Measurements from ENCODE around the gene BCCIP.
A peak's percentile ranks its signal among the peaks of the same experiment; 100 is the strongest.

The BCCIP gene

DNA sequence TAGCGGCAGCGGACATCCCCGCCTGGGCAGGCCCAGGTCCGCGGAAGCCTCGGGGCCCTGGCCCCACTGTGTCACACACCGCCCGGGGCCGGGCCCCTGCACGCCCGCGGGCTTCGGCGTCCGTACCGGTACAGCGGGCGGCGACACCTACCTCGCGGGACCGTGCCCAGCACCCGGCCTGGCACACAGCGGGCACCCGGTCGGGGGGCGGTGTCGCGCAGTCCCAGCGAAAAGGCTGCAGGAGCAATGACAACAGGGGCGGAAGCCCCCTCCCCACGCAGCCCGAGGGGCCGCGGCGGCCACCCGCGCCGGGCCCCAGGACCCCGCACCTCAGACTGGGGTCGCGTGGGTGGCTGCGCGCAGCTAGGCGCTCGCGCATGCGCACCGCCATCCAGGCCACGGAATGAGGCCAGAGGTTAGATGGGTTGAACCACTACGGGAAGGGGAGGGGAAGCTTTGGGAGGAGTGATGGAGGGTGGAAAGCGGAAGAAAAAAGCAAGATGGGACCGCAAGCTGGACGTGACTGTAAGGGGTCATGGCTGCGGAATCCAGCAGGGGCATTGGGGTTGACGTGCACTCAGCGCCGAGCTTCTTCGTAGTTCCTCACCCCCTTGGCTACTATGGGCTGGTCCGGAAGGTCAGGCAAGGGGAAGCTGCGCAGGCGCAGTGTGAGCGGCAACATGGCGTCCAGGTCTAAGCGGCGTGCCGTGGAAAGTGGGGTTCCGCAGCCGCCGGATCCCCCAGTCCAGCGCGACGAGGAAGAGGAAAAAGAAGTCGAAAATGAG, at the start of gene BCCIP, which contains the start of gene UROS:
BCCIP (plus strand) TSS at position 669 of the 785 bp plus-strand sequence; CDS start at position 681, 12 bp downstream.
UROS (minus strand) TSS at position 381 of the 785 bp plus-strand sequence. CDS start 6,759 bp downstream, outside the sequence.
- peak; percentile 69 for DNase-seq

DNA sequence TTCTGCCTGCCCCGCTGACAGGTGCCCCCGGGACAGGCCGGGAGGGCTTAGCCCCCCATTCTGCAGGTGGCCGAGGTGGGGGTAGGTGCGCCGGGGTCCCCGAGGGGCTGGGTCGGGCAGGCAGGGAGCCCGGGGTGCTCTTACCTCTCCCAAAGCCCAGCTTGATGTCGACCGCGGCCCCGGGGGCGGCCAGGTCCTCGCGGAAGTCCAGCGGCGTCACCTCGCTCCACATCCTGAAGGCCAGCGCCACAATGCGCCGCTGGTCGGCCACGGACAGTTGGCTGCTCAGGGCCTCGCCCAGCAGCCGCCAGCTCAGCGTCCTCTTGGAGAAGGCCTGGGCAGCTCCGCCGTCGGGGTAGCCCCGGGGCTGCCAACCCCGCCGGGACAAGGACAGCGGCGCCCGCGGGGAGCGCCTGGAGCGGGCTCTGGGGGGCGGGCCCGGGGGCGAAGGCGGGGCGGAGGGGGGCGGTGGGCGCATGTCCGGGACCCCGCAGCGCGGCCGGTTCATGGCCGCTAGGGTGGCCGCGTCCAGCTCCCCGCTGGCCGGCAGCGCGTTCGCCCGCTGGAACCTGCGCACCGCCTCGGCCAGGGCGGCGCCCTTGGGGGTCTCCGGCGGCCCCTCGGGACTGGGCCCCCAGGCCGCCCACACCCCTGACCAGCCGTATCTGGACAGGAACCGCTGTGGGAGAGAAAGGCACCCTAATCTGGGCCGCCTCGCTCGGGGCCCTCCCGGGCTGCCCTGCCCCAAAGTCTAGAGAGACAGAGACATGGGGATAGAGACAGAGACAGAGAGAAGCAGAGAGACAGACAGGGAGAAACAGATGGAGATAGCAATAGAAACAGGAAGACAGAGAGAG, 49.4 kb upstream of the BCCIP start:
- DNase-seq: no peak

DNA sequence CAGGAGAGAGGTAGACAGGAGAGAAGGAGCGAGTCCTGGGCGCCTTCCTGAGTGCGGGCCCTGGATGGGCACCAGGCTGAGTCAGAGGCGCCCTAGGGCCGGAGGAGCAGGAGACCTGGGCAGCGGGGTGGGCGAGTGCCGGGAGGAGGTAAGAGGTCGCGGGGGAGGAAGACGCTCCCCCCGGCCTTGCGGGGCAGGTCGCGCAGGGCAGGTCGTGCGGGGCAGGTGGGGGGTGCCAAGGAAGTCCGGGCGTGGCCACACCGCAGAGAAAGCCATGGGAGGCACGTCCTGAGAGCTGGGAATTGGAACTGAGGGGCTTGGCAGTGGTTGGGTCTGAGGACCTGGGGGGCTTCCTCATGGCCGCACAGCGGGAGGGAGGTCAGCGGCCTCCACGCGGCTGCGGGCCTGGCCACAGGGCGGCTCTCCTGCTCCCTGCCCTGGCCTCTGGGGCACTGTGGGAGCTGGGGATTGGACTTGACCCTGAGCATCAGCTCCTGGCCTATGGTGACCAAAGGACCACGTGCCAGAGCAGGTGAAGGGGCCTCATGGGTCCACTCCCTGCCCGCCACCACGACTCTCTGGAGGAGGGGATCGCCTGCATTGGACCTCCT, 48.7 kb upstream of the BCCIP start:
- no peak for DNase-seq

DNA sequence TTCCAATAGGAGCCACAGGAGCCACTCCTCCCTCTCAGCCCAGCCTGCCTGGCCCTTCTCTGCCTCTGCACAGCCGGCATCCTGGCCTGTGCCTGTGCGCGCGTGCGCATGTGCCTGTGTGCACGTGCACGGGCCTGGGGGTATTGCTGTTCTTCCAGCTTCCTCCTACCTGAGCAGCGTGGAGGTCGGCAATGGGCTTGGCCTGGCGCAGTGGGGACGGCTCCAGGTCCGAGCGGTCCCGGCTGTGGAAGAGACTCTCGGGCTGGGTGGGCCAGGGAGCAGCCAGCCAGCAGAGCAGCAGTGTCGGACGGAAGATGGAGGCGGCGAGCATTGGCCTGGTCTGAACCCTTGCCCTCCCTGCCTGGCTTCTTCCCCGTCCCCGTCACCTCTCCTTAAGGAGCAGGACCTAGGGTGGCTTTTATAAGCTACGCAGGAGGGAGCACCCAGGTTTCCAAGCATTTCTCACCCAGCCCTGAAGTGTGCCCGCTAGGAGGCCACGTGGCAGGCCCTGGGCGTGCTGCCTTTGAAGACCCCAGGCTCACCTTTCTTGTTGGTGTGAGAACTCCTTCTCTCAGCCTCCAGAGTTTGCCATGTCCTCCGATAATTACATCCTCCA, 47.7 kb upstream of the BCCIP start, which contains the start of gene MMP21:
MMP21 (minus strand) TSS at position 331 of the 616 bp plus-strand sequence; CDS start at position 331, 0 bp downstream.
- DNase-seq: no peak

DNA sequence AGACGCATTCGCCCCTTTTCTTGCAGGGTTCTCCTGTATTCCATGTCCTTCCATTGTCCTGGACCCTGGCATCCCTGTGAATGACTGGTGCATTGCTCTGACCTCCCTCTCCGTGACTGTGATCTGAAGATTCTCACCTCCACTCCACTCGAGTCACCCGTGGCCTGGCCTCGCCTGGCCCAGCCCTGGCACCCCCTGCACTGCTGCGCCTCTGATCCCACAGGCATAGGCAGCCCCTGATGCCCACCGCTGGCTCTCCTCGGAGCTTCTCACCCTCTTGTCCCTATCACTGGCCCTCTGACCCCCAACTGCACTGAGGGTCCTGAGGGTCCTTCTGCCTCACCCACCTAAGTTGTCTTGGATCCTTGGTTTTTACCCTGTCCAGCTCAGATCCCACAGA, 45.5 kb upstream of the BCCIP start:
- DNase-seq: no peak

DNA sequence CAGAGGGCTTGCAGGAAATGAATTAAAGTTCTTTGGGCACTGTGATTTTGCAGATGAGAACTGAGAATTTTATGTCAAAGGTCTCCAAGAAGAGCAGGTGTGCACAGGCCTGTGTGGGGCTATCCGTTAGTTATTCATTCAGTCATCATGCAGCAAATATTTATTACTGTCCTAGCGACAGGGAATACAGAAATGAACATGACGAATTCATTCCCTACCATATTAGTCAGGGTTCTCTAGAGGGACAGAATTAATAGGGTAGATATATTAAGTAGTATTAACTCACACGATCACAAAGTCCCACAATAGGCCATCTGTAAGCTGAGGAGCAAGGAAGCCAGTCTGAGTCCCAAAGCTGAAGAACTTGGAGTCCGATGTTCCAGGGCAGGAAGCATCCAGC, 44.8 kb upstream of the BCCIP start:
- DNase-seq: no peak

DNA sequence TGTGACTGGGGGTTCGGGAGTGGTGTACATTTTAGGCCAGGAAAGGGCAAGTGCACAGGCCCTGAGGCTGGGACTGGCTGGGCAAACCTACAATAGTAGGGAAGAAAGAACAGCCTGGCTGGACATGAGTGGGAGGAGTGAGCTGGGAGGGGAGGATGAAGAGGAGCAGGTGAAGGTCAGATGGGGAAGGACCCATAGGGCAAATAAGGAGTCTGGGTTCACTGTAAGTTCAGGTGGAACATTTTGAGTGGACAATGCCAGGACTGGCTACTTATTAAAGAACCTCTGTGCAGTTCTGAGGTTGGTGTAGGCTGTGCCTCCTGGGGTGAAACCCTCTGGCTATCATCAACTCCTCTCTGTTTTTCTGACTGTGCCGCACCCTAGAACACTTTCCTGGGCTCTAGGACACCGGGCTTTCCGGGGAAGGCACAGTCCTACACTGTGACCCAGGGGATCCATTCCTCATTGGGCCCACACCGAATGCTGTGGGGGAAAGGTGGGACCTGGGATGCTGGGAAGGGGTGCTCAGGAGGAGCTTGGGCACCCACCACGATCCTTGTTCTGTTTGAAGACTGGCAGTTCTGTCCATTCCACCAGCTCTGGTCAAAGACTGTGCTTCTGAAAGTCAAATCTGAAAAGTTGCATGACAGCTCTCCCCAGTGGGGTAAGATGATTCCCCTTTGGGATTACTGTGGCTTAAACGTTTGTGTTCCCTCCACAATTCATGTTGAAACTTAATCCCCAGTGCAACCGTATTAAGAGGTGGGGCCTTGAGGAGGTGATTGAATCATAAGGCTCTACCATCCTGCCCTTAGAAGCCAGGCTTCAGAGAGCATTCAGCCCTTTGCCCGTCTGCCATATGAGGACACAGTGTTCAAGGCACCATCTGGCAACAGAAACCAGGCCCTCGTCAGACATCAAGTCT, 43.7 kb upstream of the BCCIP start:
- peak; percentile 30 for DNase-seq

DNA sequence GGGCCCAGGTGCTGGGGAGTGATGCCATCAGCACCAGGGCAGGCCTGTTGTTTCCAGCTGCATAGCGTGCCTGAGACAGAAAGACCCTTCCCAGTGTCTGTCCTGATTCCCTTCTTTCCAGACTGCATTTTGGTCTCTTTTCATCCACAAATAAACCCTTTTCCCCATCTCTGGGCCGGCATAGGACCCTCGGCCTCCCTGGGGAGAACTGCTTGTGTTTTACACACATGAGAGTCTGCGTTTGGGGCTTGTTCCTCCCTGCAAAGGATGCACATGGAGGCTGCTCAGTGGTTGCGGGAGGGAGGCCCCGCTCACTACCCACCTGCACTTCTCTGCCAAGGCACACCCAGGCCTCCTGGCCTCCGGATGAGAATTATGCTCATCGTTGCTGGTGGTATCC, 42.0 kb upstream of the BCCIP start:
- no peak for DNase-seq

DNA sequence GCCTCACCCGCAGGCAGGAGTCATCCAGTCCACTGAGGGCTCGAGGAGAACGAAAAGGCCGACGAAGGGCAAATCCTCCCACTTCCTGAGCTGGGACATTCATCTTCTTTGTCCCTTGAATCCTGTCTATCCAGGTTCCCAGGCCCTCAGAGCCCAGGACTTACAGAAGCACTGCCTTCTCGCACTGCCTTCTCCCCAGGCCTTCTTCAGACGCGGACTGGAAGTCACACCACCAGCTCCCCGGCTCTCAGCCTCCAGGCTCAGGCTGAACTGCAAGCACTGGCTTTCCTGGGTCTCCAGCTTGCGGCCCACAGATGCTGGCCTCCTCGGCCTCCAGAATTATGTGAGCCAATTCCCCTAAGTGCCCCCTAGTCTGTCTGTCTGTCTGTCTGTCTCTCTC, 41.3 kb upstream of the BCCIP start:
- DNase-seq: no peak

DNA sequence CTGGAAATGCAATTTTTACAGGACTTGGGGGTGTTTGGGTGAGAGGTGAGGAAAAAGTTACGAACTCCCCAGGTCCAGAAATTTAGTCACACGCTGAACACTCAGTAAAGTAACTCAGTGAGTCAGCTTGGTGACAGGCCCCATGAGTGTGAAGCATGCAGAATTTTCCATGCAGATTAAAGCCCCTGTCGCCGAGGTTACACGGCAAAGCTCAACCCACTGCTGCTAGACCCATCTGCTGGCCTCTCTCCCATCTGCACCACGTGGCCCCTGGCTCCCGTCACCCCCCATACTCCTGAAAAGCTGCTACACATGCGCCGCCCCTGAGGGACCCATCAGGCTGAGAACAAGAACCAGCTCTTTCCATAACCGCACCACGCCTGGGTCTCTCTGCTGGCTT, 40.7 kb upstream of the BCCIP start:
- DNase-seq: peak; percentile 7

DNA sequence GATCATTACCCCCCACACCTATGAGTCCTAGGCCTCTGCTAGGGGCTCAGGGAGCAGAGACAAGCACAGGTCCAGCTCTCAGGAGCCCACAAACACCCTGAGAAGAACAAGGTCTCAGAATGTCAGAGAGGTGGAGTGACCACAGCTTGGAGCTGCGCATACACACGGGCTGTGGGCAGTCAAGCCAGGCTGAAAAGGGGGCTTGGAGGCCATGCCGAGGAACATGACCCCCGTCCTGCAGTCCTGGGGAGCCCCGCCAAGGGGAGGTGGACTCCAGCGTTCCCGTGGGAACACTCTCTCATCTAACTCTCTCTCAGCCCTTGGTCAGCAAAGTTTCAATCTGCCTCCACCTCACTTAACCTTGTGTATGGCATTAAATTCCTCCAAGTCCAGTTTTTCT, 39.9 kb upstream of the BCCIP start:
- DNase-seq: no peak

DNA sequence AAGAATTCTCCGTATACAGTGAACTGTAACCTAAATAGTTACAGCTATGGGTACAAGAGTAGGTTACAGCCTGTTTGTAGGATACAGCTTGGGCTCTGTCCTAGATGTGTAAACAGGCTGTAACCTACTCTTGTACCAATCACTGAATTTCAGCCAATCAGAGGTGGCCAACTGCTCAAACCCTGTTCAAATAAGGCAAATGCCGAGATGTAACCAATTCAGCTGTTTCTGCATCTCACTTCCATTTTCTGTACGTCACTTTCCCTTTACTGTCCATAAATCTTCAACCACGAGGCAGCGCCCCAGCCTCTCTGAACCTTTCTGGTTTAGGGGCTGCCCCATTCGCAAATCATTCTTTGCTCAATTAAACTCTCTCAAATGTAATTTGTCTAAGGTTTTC, 39.4 kb upstream of the BCCIP start:
- DNase-seq: no peak

DNA sequence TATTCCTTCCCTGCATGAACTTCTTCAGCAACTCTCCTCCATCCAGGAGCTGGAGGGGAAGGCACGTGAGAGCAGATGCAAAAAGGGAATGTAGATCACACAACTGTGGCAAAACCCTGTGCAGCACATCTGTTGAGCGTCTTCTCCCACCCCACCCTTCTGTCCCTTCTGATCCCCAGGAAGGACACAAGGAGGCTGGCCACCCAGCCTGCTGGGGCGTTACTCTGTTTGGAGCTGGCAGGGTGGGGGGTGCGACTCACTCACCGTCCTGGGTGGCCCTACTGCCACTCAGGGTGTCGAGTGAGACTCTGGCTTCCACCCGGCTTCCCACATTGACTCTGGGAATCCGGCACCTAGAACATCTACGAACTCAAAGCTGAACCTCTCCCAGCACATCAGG, 37.6 kb upstream of the BCCIP start:
- no peak for DNase-seq

DNA sequence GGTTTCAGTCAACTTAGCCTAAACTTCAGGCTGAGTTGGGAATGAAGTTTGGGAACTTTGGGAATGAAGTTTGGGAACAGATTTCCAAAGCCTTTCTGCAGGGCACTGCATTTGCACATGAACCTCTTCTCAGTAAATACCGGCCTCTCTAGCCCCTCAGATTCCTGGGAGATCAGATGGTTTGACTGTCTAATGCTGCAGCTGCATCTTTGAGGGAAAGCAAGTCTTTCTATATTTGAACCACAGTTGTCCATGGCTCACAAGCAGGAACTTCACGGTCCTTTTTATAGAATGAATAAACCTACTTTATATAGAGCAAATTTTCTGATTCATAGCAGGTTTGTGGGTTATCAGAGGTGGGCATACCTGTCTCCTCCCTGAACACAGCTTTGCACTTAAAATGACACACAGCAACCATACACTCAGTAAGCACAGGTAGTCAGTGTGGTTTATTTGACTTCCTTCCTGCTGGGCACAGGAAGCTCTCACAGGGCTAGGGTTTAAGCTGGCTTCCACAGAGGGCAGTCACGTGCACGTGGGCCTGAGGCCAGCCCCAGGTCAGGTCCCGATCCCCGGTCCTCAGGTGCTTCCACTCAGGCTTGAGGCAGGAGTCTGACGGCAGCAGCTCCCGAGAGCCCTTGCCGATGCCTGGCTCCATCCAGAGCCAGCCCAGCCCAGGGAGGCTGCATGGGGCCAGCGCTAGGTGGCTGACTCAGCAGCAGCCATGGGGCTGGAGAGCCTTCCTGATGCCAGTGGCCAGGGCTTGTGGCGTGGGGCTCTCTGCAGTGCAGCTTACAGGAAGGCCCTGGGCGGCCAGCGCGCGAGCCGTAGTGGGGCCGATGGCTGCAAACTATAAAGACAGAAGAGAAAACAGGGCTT, 35.0 kb upstream of the BCCIP start:
- DNase-seq: no peak

DNA sequence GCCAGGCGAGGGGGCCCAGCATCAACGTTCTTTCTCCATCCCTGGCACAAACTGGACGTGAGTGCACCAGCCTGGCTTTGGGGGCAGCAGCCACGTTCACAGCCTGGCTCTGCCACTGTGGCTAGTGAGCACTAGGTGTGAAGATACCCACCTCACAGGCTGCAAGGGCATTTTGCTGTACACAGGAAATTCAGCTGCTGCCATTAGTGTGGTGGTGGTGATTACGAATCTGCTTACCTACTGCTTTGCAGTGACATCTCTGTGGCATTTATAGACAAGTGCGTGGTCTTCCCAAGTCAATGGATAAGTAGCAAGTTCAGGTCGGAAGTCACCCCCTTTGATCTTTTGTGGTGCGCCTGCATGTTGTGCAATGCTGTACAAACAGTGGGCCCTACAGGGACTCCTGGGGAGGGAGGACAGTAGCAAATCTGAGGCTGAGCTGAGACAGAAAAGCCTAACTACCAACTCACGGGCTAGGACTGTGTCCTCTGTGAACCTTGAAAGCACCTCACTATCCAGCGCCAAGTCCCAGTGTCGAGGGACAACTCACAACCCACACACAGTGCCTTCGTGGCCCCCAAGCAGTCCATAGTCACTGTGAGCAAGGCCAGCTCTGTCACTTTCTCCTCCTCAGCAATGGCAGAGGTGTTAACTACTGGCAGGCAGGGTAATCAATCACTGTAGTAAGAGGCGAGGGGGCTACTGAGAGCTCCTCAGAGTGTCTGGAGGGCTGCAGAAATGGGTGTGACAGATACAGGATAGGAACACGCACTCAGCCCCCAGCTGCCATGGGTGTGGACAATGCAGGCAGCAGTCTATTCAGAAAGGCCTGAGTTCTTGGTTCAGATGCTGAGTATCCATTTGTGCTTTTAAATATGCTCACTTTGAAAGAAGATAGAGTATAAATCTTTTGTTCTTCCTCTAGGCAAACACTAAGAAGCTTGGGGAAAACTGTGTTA, 30.7 kb upstream of the BCCIP start:
- no peak for DNase-seq

DNA sequence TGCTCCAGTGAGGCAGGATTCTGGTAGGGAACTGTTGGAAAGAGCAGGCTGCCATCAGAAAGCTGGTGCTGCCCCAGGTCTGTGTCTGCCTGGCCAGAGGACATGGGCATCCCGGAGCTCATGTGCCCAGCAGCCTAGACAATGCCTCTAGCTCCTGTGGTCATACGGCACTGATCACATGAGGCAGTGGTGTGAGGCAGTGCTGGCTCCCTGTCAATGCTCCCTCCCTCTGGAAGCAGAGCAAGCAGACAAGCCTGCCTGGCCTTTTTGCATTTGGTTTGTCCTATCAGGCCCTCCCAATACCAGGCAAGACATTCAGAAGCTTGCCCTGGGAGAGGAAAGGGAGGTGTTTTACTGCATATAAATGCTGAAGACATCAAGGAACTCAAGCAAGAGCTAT, 28.2 kb upstream of the BCCIP start:
- no peak for DNase-seq

DNA sequence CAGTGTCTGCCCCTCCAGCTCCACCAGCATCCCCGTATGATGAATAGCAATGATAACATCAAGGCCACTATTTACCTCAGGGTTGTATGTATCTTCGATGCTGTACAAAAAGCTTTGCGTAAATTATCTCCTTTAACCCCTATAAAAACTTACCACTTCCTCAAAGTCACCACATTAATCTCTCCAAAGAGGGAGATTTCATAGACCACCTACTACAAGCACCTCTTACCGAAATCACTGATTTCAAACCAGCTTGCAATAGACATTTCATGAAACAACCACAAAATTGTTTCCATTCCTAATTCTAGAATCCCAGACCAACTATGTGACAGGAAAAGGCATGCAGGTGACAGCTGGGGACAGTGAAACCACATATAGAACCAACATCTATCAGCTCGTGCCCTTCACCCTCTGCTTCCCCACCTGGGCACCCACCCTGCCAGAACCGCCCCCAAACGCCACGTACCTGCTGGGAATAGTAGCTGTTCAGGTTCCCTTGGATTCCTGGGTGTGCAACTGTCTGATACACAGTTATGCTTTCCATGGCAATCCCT, 27.6 kb upstream of the BCCIP start:
- no peak for DNase-seq

DNA sequence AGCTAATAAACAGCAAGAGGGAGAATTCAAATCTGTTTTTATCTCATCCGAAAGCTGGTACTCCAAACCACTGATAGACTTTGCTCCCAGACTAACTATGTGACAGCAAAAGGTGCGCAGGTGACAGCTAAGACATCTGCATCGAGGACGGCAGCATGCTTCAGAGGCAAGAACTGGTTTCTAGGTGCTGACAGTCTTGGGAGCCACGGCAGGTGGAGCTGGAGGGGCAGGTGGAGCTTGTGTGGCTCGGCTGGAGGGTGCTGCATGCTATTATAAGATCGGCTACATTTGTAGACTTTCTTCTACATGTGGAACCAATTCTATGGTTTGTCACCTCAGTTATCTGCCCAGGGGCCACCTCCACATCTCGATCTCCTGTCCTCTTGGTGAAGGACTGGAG, 25.9 kb upstream of the BCCIP start:
- no peak for DNase-seq

DNA sequence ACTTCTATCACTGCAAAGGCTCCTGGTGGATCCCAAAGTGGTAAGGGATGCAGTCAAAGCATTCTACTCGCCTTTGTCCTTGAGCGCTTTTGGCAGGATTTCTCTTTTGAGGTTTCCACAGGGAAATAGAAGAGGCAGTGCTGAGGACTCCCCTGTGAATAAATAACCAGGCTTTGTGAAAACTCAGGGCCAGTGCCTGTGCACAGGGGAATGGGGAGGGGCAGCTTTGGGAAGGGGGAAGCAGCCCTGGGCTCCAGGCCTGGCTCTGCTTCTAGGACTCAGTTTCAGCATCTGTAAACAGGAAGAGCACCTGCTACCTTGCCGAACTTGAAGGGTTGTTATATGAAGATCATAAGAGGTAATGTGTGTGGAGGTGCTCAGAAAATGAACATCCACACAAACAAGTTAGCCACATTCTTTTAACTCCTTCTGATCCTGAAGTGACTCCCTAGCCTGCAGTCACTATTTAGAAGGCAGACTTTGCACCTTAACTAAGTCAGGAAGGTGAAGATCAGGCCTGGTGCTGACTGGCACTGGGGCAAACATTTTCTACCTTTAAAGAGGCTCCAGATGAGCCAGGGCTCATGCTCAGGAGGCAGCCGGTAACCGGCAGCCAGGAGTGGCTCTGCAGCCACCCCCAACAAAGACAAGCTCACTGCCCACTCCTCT, 25.2 kb upstream of the BCCIP start:
- DNase-seq: no peak

Data from NCI-H2171 (cell line).